Loucy (cell line): ENCODE results near the gene MUC6.

Source experiments
- H2AFZ ChIP-seq: fragments of 200-600 bp; sonication (generic); 2 replicates; pipeline ENCODE4 v1.6.0; 2016; ENCODE audit warnings: antibody characterized with exemption, mild to moderate bottlenecking, low read length, moderate library complexity
- H3F3A ChIP-seq: fragments of 200-600 bp; 2 replicates; pipeline ENCODE4 v1.6.0; 2016; ENCODE audit warnings: antibody characterized with exemption, low read depth, mild to moderate bottlenecking
- H3K27me3 ChIP-seq: fragments of 200-600 bp; sonication (generic); 2 replicates; pipeline ENCODE4 v1.6.1; 2014; ENCODE audit warnings: low read length, mild to moderate bottlenecking; ENCODE audit not compliant: insufficient read depth, poor library complexity, severe bottlenecking
- H3K36me3 ChIP-seq: fragments of 200-600 bp; sonication (generic); 2 replicates; pipeline ENCODE4 v1.6.1; 2016; ENCODE audit warnings: low read length; ENCODE audit not compliant: insufficient read depth
- H3K4me1 ChIP-seq: fragments of 200-600 bp; sonication (generic); 2 replicates; pipeline ENCODE4 v1.5.1; 2014; ENCODE audit warnings: low read length, mild to moderate bottlenecking; ENCODE audit not compliant: insufficient read depth, poor library complexity, severe bottlenecking
- H3K4me2 ChIP-seq: fragments of 200-600 bp; sonication (generic); 2 replicates; pipeline ENCODE4 v1.6.0; 2014; ENCODE audit warnings: antibody characterized with exemption, low read length, low read depth, mild to moderate bottlenecking; ENCODE audit not compliant: poor library complexity, severe bottlenecking
- H3K4me3 ChIP-seq: fragments of 200-600 bp; sonication (generic); 2 replicates; pipeline ENCODE4 v1.5.1; 2014; ENCODE audit warnings: low read length, mild to moderate bottlenecking, mixed read lengths; ENCODE audit not compliant: poor library complexity, severe bottlenecking
- H3K79me2 ChIP-seq: fragments of 200-600 bp; sonication (generic); 2 replicates; pipeline ENCODE4 v1.6.1; 2014; ENCODE audit warnings: low read length; ENCODE audit not compliant: insufficient read depth
- H3K9ac ChIP-seq: fragments of 200-600 bp; sonication (generic); 2 replicates; pipeline ENCODE4 v1.6.0; 2014; ENCODE audit warnings: mild to moderate bottlenecking, low read depth, low read length, moderate library complexity; ENCODE audit not compliant: poor library complexity, severe bottlenecking
- H3K9me2 ChIP-seq: fragments of 200-600 bp; sonication (generic); replicated peaks from 2 replicates; pipeline ENCODE4 v1.6.1; 2016; ENCODE audit warnings: low read depth, low read length, mixed read lengths
- H3K9me3 ChIP-seq: fragments of 200-600 bp; sonication (generic); 2 replicates; pipeline ENCODE4 v1.6.1; 2014; ENCODE audit warnings: mild to moderate bottlenecking, antibody characterized with exemption, low read length, low read depth; ENCODE audit not compliant: insufficient read depth
- H4K20me1 ChIP-seq: fragments of 200-600 bp; sonication (generic); 2 replicates; pipeline ENCODE4 v1.6.0; 2014; ENCODE audit warnings: antibody characterized with exemption, low read length, mild to moderate bottlenecking; ENCODE audit not compliant: insufficient read depth, poor library complexity, severe bottlenecking
- CTCF ChIP-seq: fragments of 200-600 bp; sonication (generic); conservative IDR thresholded peaks from 2 replicates; pipeline ENCODE4 v1.5.1; 2014; ENCODE audit warnings: mild to moderate bottlenecking, antibody characterized with exemption, low read length
- EZH2phosphoT487 ChIP-seq: fragments of 200-600 bp; IDR thresholded peaks from 2 replicates; pipeline ENCODE4 v1.6.1; 2018; ENCODE audit warnings: antibody characterized with exemption, mild to moderate bottlenecking, moderate library complexity, borderline replicate concordance

The MUC6 gene

GRCh38 chr11:1038921-1039320 is 2.4 kb upstream of the MUC6 start:
- Histone ChIP-seq H3K4me2 (no peak overlapping the region), H3K9me3 (no peaks in the 10 kb centered on the region), H3K4me3 (no peak overlapping the region), H3K79me2 (no peaks in the 10 kb centered on the region), H3K27me3 (no peaks in the 10 kb centered on the region), H3K36me3 (no peaks in the 10 kb centered on the region), H3K9me2 (no peaks in the 10 kb centered on the region), H3K9ac (no peak overlapping the region), H2AFZ (no peak overlapping the region), H4K20me1 (no peaks in the 10 kb centered on the region), H3K4me1 (no peaks in the 10 kb centered on the region), H3F3A (no peaks in the 10 kb centered on the region)
- no peak for TF ChIP-seq CTCF
- TF ChIP-seq EZH2phosphoT487, result no peak

GRCh38 chr11:1038361-1038760 is 1.8 kb upstream of the MUC6 start:
- no peaks in the 10 kb centered on the region for H3K79me2 ChIP-seq
- no peaks in the 10 kb centered on the region for H3K36me3 ChIP-seq
- H3K4me2 ChIP-seq, result no peak overlapping the region
- H3K9me3 ChIP-seq, result no peaks in the 10 kb centered on the region
- H3K9me2 ChIP-seq, result no peaks in the 10 kb centered on the region
- no peak overlapping the region for H3K9ac ChIP-seq
- no peak overlapping the region for H3K4me3 ChIP-seq
- no peak overlapping the region for H2AFZ ChIP-seq
- no peaks in the 10 kb centered on the region for H3K4me1 ChIP-seq
- no peaks in the 10 kb centered on the region for H3K27me3 ChIP-seq
- no peaks in the 10 kb centered on the region for H4K20me1 ChIP-seq
- TF ChIP-seq CTCF (no peak), EZH2phosphoT487 (no peak)
- H3F3A ChIP-seq, result no peaks in the 10 kb centered on the region

GRCh38 chr11:1037506-1038055 is 1.1 kb upstream of the MUC6 start:
- no peak overlapping the region for H3K4me3 ChIP-seq
- no peaks in the 10 kb centered on the region for H3K4me1 ChIP-seq
- H3K79me2 ChIP-seq, result no peaks in the 10 kb centered on the region
- H3F3A ChIP-seq, result no peaks in the 10 kb centered on the region
- no peaks in the 10 kb centered on the region for H3K36me3 ChIP-seq
- TF ChIP-seq CTCF, result no peak
- no peak for TF ChIP-seq EZH2phosphoT487
- H3K4me2 ChIP-seq, result no peak overlapping the region
- H2AFZ ChIP-seq, result no peak overlapping the region
- no peaks in the 10 kb centered on the region for H4K20me1 ChIP-seq
- no peaks in the 10 kb centered on the region for H3K9me3 ChIP-seq
- no peaks in the 10 kb centered on the region for H3K9me2 ChIP-seq
- H3K27me3 ChIP-seq, result no peaks in the 10 kb centered on the region
- no peak overlapping the region for H3K9ac ChIP-seq
